Transverse colon (tissue), 3 donors: Measurements from ENCODE around the gene SLC6A11.

Experiments used
- EP300 ChIP-seq: sonication (generic); formaldehyde crosslinking; IDR thresholded peaks from one replicate; pipeline ENCODE4 v1.6.1; 2017; ENCODE audit warnings: antibody characterized with exemption, low read depth
- POLR2A ChIP-seq: fragments of 450-650 bp; IDR thresholded peaks from one replicate; pipeline ENCODE4 v1.6.1; 2016; ENCODE audit warnings: antibody characterized with exemption, mild to moderate bottlenecking, moderate library complexity
- TF ChIP-seq, protein P1 (sequence below), 5 experiments: fragments of 200-600 bp in 3 of 5; fragments of 450-650 bp in 2 of 5; sonication (generic) in 3 of 5; IDR thresholded peaks; 1 replicate in 2 of 5; 2 replicates in 3 of 5; pipeline ENCODE4 v1.5.1; 2016 to 2017; ENCODE audit warnings: antibody characterized with exemption in 5 of 5, inconsistent platforms in 3 of 5, mild to moderate bottlenecking in 2 of 5, moderate library complexity in 1 of 5

DNA sequence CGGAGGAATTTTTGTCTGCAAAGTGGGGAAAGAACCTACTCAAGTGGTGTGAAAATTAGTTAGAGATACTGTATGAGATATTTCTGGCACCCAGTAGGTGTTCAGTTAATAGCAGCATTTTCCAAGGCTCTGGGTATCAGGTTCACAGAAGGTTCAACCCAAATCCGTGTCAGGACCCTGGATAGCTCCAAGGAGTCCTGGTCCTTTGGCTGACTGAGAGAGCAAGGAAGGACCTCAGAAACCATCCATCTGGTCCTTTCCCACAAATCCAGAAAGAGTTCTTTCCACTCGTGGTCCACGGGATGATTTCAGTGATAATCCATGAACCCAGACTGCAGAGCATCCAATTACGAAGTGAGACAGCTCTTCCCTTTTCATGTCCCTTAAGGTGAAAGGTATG is 51.4 kb downstream of the SLC6A11 start:
- TF ChIP-seq EP300 (no peak), POLR2A (no peak)
- TF ChIP-seq, protein P1, sequence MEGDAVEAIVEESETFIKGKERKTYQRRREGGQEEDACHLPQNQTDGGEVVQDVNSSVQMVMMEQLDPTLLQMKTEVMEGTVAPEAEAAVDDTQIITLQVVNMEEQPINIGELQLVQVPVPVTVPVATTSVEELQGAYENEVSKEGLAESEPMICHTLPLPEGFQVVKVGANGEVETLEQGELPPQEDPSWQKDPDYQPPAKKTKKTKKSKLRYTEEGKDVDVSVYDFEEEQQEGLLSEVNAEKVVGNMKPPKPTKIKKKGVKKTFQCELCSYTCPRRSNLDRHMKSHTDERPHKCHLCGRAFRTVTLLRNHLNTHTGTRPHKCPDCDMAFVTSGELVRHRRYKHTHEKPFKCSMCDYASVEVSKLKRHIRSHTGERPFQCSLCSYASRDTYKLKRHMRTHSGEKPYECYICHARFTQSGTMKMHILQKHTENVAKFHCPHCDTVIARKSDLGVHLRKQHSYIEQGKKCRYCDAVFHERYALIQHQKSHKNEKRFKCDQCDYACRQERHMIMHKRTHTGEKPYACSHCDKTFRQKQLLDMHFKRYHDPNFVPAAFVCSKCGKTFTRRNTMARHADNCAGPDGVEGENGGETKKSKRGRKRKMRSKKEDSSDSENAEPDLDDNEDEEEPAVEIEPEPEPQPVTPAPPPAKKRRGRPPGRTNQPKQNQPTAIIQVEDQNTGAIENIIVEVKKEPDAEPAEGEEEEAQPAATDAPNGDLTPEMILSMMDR (IDR thresholded peaks at IDR 0.05) = no peak
